RPMI8226 (cell line): ENCODE results near the gene RFX1.
A peak's percentile ranks its signal among the peaks of the same experiment; 100 is the strongest.

Experiments
- DNase-seq: peaks from one replicate; pipeline ENCODE4 v3.0.0-alpha.2; 2015

Gene RFX1

GRCh38 chr19:13960863-13961784 lies 45.0 kb downstream of the RFX1 start:
- no peak for DNase-seq

- DNase-seq: no peak
These were observed 45.9 kb downstream of the RFX1 start for GRCh38 chr19:13959962-13960862.

DNA sequence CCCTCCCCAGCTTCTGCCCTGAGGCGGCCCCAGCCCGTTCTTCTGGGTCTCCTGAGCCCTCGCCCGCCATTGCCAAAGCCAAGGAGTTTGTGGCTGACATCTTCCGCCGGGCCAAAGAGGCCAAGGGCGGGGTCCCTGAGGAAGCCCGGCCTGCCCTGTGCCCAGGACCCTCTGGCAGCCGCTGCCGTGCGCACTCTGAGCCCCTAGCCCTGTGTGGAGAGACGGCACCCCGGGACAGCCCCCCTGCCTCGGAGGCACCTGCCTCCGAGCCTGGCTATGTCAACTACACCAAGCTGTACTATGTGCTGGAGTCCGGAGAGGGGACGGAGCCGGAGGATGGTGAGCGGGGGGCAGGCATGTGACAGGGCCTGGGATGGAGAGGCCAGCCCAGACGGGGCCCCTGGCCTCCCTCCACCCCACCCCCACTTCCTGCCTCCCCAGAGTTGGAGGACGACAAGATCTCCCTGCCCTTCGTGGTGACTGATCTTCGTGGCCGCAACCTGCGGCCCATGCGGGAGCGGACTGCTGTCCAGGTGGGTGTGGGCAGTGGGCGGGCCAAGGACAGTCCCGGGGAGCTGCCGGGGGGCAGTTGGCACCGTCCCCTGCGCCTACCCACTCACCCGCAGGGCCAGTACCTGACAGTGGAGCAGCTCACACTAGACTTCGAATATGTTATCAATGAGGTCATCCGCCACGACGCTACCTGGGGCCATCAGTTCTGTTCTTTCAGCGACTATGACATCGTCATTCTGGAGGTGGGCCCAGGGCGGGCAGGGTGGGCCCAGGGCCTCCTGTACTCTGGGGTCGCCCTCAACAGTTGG lies 46.8 kb downstream of the RFX1 start:
- no peak for DNase-seq

- DNase-seq: no peak
These were observed 48.1 kb downstream of the RFX1 start for GRCh38 chr19:13958043-13958442.

GRCh38 chr19:13957051-13957450 lies 49.1 kb downstream of the RFX1 start:
- DNase-seq: no peak

DNA sequence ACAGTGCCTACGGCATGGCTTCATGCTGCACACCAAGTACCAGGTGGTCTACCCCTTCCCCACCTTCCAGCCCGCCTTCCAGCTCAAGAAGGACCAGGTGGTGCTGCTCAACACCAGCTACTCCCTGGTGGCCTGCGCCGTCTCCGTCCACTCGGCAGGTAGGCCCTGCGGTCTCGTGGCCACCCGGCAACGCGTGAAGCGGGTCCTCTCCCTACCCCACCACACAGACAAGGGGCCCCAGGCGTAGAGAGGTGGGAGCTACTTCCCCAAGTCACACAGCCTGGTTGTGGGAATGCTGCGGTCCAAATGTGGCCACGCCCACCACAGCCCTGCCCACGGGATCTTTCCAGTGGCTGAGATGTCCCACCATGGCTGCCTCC lies 49.8 kb downstream of the RFX1 start:
- DNase-seq: no peak

DNA sequence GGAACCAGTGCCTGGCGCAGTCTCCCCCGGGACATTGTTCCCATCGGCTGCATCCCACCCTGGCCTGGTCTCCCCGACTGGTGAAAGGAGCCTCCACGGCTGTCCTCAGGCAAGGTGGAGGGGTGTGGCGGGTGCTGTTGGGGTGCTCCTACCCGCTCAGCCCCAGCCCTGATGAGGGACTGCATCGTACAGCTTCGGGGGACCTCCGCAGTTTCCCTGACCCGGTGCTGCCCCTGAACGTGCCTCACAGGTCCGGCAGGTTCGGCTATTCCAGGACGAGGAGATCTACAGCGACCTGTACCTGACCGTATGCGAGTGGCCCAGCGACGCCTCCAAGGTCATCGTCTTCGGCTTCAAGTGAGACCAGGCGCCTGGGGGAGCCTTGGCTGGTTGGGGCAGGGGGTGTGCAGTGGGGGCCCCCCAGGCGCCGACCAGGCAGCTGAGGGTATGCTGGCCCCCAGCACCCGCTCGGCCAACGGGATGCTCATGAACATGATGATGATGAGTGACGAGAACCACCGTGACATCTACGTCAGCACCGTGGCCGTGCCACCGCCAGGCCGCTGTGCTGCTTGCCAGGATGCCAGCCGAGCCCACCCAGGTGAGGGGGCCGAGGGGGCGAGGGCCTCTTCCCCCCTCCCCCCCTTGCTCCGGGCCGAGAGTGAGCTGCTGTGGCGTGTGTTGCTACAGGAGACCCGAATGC lies 50.3 kb downstream of the RFX1 start:
- DNase-seq: no peak

- no peak for DNase-seq
These were observed 51.9 kb downstream of the RFX1 start for GRCh38 chr19:13954185-13954584.

GRCh38 chr19:13952931-13953531 lies 53.1 kb downstream of the RFX1 start:
- peak; percentile 43 for DNase-seq

GRCh38 chr19:13952154-13952930 lies 53.8 kb downstream of the RFX1 start, which contains the start of gene DCAF15:
DCAF15 (plus strand) TSS chr19:13952509; CDS start chr19:13952513, 4 bp downstream.
- peak; percentile 99 for DNase-seq

DNA sequence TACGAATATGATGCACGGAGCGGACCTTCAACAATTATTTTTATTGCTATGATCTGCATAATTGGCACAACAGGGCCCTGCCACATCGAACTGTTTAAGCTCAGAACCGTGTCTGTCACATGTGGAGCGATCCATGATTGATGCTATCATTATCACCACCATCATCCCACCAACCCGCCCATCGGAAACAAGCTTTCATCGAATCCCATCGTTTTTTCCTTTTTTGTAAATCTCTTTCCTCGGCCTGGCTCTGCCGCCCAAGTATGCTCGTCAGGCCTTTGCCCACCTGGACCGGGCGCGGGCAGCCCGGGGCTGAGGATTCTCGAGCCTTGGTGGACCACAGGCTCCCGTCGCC lies 54.3 kb downstream of the RFX1 start:
- no peak for DNase-seq

DNA sequence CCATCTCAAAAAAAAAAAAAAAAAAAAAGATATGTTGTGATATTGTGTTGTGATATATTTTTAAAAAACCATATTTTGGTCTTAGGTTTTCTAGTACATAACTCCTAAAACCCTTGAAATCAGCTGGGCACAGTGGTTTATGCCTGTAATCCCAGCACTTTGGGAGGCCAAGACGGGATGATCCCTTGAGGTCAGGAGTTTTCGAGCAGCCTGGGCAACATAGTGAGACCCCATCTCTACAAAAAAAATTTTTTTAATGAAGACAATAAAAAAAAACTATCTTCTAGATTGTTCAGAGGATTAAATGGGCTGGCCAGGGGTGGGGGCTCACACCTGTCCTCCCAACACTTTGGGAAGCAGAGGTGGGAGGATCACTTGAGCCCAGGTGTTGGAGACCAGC lies 55.1 kb downstream of the RFX1 start:
- DNase-seq: no peak

- DNase-seq: no peak
These were observed 59.7 kb downstream of the RFX1 start for GRCh38 chr19:13946414-13946813.

DNA sequence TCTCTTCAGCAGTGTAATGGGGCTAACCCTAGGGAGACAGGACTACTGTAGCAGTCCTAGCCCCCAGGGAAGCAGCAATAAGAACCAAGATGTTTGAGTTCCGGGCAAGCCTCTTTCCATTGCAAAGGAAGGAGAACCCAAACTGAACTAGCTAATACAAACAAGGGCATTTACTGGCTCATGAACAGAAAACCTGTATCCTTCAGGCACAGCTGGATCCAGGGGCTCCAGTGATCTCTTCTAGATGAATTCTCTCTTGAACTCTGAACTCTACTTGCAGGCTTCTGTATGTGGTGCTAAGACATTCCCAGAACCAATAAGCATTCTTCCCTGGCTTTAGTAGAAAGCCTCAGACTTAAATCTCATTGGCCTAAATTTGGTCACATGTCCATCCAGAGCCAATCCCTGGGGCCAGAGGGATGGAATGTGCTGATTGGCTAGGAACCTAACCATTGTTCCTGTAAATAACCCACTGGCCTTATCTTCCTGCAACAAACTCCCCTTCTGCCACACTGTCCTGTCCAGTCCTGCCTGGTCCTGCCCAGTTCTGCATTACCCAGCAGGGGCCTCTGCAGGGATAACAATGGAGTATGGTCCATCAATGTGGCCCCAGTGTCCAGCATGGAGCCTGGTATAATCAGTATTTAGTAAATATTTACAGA lies 64.0 kb downstream of the RFX1 start:
- DNase-seq: no peak

GRCh38 chr19:13938301-13939064 lies 67.6 kb downstream of the RFX1 start, which contains the start of gene PODNL1:
PODNL1 (minus strand) TSS chr19:13938417; CDS start chr19:13938181, 236 bp downstream.
- DNase-seq: no peak

DNA sequence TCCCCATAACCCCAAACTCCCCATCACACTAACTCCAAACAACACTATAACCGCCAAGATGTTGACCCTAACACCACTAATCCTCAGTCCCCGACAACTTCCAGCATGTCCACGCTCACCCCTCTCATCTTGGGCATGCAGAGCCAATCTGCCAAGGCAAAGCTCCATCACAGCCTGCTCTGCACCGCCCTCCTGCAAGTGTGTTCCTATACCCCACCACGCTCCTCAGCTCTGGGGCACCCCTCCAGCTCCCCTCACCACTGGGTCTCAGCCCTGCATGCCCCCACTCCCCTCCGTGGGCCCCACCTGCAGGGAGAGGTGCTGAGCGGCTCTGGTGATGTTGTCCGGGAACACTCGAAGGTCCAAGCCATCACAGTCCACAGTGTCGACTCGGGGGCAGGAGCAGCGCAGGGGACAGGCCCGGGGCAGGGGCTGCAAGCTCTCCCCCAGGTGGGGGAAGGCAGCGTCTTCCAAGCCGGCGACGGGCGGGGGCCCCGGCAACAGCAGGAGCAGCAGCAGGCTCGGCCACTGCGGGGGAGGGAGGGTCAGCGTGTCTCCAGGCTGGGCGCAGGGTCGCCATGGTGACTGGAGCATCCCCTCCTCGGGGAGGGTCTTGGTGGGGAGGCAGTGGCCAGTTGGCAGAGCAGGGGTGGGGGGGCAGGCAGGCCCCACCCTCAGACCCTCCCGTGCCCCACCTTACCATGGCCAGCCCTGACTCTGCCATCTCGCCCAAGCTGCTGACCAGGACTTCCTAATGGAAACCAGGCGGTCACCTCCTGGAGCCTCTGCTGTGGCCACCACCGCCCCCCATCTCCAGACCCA lies 68.4 kb downstream of the RFX1 start:
- no peak for DNase-seq

GRCh38 chr19:13935765-13936510 lies 70.2 kb downstream of the RFX1 start:
- no peak for DNase-seq

- no peak for DNase-seq
These were observed 71.4 kb downstream of the RFX1 start for GRCh38 chr19:13934785-13935109.
